Left hindlimb (tissue), 1 donor: ENCODE results near the gene GUF1.

Source experiments
- DNase-seq: peaks from one replicate; pipeline ENCODE4 v3.0.0-alpha.2; 2018

GUF1 gene

GRCh38 chr4:44678094-44679041 lies at the start of gene GUF1:
GUF1 (plus strand) TSS chr4:44678420; CDS start chr4:44678623, 203 bp downstream.
- peak; percentile 93 for DNase-seq

GRCh38 chr4:44629280-44629866 lies 48.8 kb upstream of the GUF1 start:
- no peak for DNase-seq

- no peak for DNase-seq
Observed at GRCh38 chr4:44632089-44632488, 46.1 kb upstream of the GUF1 start.

GRCh38 chr4:44632733-44633132 lies 45.5 kb upstream of the GUF1 start:
- DNase-seq: no peak

- no peak for DNase-seq
Observed at GRCh38 chr4:44638091-44638490, 40.1 kb upstream of the GUF1 start.

- no peak for DNase-seq
Observed at GRCh38 chr4:44646151-44646550, 32.1 kb upstream of the GUF1 start.

- no peak for DNase-seq
Observed at GRCh38 chr4:44651425-44651824, 26.8 kb upstream of the GUF1 start, which contains the start of gene YIPF7. YIPF7 (minus strand) TSS chr4:44651625; CDS start chr4:44650100, 1,525 bp downstream.

GRCh38 chr4:44652002-44652401 lies 26.2 kb upstream of the GUF1 start:
- no peak for DNase-seq

GRCh38 chr4:44660396-44660795 lies 17.8 kb upstream of the GUF1 start:
- DNase-seq: no peak

- no peak for DNase-seq
Observed at GRCh38 chr4:44661940-44662622, 16.1 kb upstream of the GUF1 start.

GRCh38 chr4:44662623-44663005 lies 15.6 kb upstream of the GUF1 start:
- DNase-seq: no peak

GRCh38 chr4:44663539-44664263 lies 14.5 kb upstream of the GUF1 start:
- no peak for DNase-seq

- no peak for DNase-seq
Observed at GRCh38 chr4:44668526-44668925, 9.7 kb upstream of the GUF1 start.

GRCh38 chr4:44670506-44671199 lies 7.6 kb upstream of the GUF1 start:
- DNase-seq: no peak

GRCh38 chr4:44671636-44672035 lies 6.6 kb upstream of the GUF1 start:
- no peak for DNase-seq

- no peak for DNase-seq
Observed at GRCh38 chr4:44674471-44674870, 3.7 kb upstream of the GUF1 start.

- no peak for DNase-seq
Observed at GRCh38 chr4:44675366-44675765, 2.9 kb upstream of the GUF1 start.

- DNase-seq: no peak
Observed at GRCh38 chr4:44679060-44679459, 840 bp downstream of the GUF1 start.

GRCh38 chr4:44684648-44685047 lies 6.4 kb downstream of the GUF1 start:
- DNase-seq: no peak

GRCh38 chr4:44700427-44700826 lies 22.2 kb downstream of the GUF1 start:
- no peak for DNase-seq

- DNase-seq: no peak
Observed at GRCh38 chr4:44701037-44701436, 22.8 kb downstream of the GUF1 start.

- no peak for DNase-seq
Observed at GRCh38 chr4:44704673-44705072, 26.5 kb downstream of the GUF1 start.
